KG1 (cell line): ENCODE results near the gene GLCCI1.

Experiments
- DNase-seq: peaks from one replicate; lab custom pipeline; 2025; lab: John Stamatoyannopoulos, UW

GLCCI1 gene

DNA sequence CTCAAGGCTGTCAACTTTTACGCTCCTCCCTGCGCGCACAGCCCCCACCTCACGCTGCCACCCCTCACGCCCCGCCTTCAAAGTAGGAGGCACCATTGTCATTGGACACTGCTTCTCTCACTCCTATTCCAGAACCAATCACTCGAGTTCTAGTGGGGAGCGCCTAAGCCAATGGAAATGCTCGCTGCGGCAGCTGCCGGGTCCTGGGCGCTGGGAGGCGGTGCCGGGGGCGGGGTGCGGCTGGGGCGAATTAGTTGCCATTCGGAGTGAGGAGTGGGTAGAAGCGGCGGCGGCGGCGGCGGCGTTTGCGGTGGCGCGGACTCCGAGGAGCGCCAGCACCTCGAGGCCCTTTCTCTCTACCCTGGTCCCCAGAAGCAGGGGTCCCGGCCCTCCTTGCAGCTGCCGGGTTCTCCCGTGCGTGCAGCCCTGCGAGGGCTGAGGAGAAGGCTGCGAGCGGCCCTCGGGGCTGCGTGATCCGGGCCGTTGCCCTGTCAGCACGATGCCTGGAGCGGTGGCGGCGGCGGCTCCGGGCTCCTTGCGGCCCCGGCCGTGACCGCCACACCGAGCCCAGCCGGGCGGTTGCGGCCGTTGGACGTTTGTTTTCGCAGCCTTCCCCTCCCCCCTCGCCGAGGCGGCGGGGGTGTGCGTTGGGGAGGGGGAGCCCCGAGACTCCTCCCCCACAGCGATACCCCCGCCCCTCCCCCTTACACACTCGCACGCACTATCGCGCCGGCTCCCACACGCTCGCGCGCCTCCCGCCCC, at the start of gene GLCCI1:
Gene GLCCI1, plus strand, starts transcription at position 253 of the 762 bp plus-strand sequence. CDS start 555 bp downstream, outside the sequence.
- peak; percentile 94 for DNase-seq

DNA sequence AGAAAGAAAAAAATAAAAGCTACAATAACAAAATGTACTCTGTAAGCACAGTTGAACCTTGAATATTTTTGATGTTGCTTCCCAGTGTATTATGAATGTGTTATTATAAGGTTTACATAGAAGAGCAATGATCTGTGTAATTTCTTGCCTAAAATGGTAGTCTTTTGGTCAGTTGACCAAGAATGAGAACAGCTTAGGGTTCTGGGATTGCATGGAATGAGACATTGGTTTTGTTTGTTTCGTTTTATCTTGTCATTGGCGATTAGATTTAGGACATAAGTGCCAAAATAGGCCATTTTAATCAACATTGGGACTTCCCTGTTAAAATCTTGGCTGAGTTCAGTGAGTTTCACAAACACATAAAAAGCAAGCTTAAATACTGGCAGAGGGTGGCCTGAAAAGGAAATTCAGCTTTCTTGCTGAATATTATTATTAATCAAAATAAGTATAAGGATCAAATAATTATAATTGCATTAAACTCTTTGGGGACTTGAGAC, 49.1 kb upstream of the GLCCI1 start:
- DNase-seq = no peak

DNA sequence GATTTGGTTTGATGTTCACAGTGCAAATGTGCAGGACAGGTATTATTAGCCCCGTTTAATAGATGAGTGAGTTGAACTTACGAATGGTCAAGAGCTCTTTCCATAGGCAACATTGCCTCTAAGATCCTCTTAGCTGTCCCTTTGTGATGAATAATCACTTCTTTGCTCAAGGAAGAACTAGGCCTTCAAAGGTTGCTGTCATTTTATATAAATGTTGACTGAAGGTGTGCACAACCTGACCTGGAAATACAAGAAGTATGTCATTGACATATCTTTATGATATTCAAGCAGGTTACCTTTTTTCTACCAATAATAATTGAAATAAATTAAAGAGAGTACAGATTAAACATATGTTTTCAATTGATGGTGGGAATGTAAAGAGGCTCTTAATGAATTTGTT, 48.5 kb upstream of the GLCCI1 start:
- DNase-seq = no peak

DNA sequence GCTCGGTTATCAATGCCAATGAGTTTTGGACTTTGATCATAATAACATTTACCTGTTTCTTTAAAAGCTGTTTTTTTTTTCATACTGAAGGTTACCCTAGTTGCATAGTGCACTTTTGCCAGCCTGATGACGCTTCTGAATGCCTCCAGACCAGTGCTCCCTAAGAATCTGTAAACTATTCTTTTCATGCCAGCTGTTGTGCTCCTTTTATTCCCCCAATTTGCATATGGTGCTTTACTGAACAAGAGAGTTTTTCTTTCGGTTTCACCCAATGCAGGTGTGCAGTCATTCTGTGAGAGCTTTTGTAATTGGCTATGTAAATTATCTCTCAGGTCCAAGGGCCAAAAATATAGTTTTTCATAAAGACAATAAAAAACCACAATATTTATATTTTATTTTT, 48.1 kb upstream of the GLCCI1 start:
- DNase-seq = no peak

DNA sequence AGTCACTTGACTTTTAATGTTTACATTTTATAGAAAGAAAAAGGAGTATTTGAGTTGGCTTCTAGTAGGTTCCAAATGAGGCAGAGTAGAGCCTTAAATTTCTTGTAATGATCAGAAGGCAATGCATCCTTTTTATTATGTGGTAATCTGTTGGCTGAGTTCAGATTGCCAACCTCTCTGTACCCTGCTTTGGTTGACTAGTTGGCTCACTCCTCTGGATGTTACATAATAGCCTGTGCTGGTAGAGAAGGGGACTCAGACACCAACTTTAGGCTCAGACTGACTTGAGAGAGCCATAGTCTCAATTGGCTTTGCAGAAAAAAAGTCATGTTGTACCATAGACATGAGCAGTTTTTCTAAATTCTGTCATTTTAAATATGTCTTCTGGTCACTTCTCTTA, 46.8 kb upstream of the GLCCI1 start:
- no peak for DNase-seq

DNA sequence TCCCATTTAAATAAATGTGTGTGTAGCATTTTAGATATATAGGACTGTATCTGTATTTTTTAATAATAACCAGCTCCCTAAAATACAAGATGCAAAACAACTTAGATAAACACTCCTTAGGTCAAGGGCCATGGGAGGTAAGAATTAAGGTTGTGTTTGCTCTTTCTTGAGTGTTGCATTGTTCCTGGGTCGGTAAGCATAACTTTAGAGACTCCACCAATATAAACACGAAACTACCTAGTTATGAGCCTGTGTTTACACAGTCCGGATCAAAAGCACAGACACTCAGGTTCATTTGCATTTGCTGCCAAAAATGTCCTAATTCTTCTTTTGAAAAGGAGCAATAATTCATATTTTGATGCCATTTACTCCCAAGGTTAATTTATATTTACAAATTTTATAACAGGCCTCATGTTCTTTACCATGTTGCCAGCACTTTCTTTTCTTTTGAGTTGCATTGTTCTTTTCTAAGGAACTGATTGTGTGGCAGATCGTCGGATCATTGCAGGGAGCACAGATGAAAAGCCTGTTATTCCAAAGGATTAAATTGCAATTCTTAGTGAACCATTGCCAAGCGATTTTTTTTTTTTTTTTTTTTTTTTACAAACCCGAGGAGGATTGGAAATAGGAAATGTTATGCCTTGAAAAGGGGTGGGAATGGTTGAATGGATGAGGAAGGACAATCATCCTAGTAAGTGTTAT, 45.8 kb upstream of the GLCCI1 start:
- DNase-seq = no peak

DNA sequence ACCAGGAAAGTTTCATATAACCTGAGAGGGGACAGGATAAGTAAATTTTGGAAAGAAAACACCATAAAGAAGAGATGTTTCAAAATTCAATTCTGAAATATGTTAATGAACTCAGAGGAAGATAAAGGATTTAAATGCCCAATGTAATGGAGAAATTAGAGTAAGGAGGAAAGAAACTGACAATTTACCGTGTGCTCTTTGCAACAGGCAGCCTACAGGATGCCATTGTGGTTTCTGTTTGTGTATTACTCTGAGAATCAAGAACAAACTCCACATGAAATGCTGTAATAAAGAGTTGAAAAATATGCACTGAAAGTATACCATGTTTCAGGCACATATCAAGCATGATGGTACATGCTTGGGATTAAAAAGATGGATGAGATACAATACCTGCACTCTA, 44.8 kb upstream of the GLCCI1 start:
- no peak for DNase-seq

DNA sequence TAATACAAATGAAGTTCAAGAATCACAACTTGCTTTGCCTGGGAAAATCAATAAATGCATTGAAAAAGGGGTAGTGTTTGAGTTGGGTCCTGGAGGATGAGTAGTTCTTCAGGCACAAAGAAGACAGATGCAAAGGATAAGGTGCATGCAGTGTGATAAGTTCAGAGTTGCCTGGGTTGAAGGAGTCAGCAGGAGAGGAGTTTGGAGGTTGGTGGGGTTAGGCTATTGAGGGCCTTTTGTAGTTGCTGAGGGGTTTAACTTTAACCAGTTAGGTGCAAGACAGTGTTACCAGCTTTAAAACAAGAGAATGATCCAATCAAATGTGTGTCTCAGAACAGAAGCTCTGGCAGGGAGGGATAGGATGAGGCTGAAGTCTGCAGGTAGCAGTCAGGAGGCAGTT, 44.3 kb upstream of the GLCCI1 start:
- no peak for DNase-seq

DNA sequence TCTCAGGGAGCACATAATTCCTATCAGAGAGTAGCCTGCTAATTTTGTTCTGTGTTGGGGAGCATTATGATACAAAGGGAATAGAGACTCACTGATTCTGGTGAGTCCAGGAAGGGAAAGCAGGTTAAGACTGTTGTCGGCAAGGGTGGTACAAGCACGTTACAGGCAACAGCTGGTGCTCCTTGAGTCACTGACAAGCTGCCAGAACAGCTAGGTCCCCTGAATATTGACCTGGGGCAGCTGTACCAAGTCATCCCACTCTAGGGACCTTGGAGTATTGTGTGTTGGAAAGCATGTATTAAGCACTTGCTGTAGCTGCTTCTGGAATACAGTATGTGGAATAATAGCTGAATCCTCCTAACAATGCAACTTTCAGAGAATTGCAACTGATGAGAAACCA, 37.0 kb upstream of the GLCCI1 start:
- no peak for DNase-seq

DNA sequence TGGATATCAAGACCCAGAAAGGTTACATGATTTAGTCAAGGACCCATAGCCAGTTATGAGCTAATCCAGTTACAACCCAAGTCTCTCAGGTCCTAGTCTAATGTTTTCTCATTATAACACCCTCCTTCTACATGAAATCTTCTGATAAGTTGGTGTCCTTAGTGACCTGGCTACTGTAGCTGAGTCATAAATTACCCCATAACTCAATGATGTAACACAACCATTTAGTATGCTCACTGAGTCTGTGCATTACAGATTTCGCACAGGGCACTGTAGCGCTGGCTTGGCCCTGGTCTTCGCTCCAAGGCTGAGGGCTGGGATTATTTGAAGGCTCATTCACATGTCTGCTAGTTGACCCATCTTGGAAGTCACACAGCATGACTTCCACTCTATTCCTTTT, 36.0 kb upstream of the GLCCI1 start:
- no peak for DNase-seq

DNA sequence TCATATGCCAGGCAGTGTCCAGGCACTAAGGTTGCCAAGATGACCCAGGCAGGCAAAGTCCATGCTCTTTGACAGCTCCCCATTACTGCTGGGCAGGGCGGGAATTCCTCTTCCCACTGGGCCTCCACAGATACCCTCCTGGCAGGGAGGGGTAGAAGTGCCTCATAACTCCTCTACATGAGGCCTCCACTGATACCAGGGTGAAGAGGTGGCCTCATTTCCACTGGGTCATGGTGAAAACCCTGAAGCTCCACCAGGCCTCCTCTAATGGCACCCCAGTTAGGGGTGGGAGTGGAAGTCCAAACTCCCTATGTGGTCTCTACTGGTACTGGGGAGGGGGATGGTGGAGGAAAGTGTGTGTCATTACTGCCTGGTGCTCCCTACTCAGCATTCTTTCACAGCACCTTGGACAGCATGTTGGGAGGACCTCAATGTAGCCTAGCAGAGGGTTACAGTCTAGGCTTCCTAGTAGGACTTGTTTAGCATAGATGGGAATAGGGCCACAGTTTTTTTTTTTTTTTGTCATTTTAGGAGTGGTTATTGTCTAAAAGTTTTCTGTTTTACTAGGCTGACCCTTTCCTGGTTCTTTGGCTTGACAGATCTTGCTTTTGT, 34.6 kb upstream of the GLCCI1 start:
- DNase-seq = no peak

DNA sequence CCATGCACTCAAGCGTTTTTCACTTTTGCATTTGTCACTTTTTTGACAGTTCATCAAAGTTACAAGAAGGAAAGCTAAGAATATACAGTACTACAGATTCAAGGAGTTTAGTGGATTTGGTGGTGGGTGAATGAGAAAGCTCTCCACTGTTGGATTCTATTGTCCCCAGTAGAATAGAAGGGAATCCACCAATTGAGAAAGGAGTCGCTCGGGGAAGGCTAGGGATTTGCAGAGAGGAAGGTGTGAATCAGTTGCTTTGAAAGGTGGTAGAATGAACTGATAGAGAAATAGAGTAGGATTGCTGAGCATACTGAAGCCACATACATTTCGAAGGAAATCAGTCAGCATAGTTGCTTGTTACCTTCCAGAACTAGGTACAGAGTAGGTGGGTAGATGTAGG, 33.7 kb upstream of the GLCCI1 start:
- no peak for DNase-seq

DNA sequence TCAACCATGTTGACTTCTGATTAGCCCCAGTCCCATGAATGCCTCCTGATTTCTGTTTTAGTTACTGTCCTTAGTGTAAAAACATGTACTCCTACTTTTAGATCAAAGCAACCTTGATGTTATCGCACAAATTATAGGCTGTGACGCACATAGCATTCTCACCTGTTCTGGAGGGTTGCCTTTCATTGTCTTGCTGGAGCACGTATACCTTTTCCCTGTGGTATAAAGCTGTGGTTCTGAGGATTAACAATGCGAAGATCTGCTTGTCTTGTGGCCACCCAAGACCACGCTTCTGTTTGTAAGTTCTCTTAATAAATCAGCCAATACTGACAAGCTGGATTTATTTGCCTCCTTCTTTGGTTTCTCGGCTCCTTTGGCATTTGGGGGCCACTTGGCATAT, 30.1 kb upstream of the GLCCI1 start:
- no peak for DNase-seq

DNA sequence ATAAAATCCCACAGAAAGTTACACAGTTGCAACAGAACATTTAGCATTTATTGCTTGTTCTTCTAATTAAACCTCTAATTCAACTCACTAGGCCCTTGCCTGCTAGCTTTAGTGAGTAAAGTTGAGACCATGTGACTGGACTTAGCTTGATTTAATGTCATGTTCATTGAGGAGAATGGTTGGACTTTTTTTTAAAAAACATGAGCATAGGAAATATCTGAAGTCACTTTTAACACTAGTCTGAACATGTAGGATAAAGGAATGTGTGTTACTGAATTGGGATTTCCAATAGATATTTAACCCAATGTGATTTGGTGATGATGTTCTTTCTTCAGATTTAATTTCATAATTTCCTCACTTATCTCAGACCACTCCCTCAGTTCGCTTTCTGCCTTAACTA, 24.6 kb upstream of the GLCCI1 start:
- DNase-seq = no peak

DNA sequence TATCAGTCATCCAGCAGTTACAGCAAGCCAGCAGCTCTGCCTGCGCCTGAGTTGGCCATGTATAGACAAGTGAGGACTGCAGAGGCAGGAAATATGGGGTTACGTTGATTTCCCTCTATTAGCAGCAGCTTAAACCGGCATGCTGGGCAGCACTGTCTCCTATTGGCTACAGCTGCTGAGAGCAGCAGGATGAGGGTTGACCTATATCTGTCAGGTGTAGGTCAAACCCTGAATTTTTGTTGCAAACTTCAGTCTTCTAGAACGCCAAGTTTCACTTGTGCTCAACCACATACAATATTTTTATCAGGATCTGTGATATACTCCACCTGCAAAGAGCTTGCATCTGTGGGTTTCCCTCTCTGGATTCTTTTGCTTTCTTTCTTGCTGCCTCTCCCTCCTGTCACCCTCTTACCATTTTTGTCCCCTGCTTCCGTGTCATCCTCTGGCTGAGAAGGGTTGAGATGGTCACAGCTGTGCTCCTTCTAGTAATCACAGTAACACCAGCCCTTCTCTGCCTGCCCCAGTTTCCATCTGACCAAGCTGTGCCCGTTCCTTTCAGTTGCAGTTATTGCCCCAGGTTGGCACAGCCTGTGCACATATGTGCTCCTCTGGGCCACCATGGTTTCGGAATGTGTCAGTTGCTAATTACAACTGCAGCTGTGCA, 23.8 kb upstream of the GLCCI1 start:
- no peak for DNase-seq

DNA sequence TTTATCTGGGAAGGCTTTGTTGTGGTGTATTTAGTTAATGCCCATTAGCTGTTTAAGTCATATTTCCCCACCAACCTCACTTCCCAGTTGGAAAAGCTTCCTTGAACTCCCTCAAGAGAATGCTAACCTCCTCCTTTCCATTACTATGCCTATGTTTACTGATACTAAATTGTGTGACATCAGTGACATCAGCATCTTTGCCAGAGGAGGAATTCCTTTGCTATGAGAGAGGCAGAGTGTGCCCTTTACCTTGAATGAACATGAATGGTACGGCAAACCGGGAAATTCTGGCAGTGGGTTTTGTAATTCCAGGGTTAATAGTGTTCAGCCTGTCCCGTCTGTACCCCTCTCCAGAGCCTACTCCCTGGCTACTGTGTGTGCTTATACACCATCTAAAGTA, 22.1 kb upstream of the GLCCI1 start:
- DNase-seq = no peak

DNA sequence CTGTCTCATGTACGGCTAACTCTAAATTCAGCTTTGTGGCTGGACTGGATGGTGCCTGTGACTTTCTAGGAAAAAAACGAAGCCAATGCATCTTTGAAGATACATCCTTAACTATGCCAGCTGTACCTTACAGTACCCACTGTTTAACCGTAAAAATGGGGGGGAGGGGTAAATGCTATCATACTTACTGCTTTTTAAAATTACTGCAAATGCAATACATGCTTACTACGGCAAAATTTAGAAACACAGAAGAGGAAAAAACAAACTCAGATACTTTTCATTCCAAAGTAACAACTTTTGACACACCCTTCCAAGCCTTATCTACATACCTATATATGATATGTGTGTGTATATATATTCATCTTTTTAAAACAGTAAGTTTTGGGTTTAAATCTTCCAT, 20.4 kb upstream of the GLCCI1 start:
- DNase-seq = no peak

DNA sequence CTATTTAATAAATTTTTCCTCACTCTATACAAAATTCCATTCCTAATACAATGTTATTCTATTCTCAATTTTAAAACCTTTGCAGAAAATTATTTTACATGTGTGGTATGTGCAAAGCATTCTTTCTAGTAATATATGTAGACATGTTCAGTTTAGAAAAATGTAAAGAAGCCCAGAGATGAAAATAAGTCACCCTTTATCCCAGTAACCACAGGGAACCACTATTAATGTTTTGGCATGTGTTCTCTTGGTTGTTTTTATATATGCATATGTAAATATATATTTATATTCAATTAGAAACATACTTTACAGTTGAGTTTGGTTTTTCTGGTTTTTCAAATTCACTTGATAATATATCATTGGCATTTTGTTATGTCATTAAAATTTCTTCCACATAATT, 14.8 kb upstream of the GLCCI1 start:
- no peak for DNase-seq

DNA sequence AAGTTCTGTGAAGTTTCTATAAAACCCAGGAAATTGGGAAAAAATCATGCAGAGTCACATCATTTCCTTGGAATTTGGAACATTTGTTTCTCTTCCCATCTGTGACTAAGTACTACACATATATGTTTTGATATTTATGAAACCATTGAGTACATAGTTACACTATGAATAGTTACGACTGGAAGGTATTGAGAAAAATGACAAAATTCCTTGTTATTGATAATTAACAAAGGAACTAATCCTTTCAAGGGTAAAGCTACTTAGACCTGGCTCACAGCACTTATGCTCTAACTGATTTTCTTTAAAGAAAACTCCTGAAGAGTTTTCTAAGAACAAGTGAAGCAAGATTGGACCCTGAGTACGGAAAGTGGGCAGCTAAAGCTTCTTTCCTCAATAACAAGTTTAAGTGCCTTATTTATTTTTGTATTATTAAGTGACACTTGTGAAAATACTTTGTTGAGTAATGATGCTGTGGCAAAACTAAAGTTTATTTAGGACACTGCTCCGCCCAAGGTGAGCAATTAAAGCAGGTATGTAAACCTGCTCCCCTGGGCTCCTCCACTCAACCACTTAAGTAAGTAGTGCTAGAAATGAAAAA, 12.0 kb upstream of the GLCCI1 start:
- DNase-seq = no peak

DNA sequence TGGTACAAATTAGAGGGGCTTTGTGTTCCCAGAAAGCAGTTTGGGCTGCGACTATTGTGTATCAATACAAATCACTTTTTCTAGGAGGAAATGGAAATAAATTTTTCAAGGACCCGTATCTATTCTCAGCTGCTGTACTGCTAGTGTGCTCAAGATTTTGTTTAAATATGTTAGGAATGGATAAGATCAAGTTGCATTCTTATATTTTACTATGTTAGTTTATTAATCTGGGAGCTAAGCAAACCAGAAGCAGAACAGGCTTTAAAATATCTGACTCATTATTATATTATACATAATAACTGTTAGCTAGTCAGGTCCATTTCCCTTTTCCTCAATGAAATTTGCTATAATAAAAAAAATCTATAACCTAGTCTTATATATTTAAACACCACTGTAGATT, 11.1 kb upstream of the GLCCI1 start:
- no peak for DNase-seq

DNA sequence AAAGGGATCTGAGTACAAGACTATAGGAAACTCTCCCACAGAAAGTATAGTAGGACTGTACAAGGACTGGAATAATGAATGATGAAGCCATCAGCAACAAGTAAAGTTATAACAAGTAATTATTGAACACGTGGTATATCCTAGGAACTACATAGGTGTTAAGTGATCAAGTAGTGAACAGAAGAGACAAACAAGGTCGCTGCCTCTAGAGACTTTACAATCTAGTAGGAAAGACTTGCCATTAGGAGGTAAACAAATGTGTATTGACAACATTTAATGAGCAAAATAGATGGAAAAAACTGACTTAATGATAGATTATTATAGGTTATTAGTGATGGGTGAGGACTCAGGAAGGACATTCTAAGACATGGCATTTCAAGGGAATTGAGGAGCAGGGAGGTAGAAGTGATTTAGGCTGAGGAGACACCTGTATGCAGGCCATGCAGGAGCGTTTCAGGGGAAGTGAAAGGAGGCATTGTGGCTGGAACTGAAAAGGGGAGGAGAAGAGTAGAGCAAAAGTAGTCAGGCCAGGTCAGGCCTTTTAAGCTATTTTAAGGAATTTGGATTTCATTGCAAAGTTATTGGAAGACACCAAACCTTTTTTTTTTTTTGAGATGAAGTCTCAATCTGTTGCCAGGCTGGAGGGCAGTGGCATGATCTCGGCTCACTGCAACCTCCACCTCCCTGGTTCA, 8.5 kb upstream of the GLCCI1 start:
- no peak for DNase-seq

DNA sequence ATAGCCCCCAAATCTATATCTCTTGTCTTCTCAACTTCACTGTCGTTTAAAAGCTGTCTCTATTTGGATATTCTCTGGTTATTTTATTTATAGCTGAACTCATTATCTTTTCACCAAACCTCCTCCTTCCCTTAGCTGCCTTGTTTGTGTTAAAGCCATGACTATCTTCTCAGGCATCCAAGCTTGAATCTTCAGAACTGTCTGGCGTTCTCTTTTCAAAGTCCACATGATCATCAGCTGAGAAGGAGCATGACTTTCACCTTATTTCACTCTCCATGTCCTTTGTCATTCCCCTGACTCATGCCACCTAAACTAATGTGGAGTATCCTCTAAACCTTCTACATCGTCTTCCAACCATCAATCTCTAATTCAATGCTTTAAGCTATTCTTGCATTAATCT, 5.7 kb upstream of the GLCCI1 start:
- no peak for DNase-seq
